HG03135 (cell line): ENCODE results near the gene CHMP2A.
A peak's percentile ranks its signal among the peaks of the same experiment; 100 is the strongest.
"Not testable (repeated sequence)": the region's sequence is repeated elsewhere in the genome, so short reads cannot be mapped to it uniquely, and the experiment has no call there.

ENCODE experiments used
- ATAC-seq: cut with Tn5 transposase; IDR thresholded peaks from one replicate; pipeline ENCODE4 v1.9.1; 2021; ENCODE audit warnings: mild to moderate bottlenecking, moderate library complexity; ENCODE audit not compliant: unreplicated experiment

CHMP2A gene

DNA sequence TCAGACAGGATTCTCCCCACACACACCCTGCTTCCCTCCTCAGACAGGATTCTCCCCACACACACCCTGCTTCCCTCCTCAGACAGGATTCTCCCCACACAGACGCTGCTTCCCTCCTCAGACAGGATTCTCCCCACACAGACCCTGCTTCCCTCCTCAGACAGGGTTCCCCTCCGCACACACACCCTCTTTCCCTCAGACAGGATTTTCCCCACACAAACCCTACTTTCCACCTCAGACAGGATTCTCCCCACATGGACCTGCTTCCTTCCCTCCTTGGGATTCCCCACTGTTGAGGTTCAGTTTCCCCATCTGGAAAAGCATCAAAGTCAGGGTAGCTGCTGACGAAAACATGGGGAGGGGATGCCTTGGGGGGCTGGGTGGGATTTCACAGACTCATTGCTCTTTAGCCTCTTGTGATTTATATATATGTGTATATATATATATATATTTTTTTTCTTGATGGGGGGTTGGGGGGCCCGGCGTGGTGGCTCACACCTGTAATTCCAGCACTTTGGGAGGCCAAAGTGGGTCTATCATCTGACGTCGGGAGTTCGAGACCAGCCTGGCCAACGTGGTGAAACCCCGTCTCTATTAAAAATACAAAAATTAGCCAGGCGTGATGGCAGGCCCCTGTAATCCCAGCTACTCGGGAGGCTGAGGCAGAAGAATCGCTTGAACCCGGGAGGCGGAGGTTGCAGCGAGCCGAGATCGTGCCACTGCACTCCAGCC, 12.1 kb downstream of the CHMP2A start:
- not testable (repeated sequence) for ATAC-seq

DNA sequence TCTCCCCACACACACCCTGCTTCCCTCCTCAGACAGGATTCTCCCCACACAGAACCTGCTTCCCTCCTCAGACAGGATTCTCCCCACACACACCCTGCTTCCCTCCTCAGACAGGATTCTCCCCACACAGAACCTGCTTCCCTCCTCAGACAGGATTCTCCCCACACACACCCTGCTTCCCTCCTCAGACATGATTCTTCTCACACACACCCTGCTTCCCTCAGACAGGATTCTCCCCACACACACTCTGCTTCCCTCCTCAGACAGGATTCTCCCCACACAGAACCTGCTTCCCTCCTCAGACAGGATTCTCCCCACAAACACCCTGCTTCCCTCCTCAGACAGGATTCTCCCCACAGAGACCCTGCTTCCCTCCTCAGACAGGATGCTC, 15.7 kb downstream of the CHMP2A start:
- not testable (repeated sequence) for ATAC-seq

DNA sequence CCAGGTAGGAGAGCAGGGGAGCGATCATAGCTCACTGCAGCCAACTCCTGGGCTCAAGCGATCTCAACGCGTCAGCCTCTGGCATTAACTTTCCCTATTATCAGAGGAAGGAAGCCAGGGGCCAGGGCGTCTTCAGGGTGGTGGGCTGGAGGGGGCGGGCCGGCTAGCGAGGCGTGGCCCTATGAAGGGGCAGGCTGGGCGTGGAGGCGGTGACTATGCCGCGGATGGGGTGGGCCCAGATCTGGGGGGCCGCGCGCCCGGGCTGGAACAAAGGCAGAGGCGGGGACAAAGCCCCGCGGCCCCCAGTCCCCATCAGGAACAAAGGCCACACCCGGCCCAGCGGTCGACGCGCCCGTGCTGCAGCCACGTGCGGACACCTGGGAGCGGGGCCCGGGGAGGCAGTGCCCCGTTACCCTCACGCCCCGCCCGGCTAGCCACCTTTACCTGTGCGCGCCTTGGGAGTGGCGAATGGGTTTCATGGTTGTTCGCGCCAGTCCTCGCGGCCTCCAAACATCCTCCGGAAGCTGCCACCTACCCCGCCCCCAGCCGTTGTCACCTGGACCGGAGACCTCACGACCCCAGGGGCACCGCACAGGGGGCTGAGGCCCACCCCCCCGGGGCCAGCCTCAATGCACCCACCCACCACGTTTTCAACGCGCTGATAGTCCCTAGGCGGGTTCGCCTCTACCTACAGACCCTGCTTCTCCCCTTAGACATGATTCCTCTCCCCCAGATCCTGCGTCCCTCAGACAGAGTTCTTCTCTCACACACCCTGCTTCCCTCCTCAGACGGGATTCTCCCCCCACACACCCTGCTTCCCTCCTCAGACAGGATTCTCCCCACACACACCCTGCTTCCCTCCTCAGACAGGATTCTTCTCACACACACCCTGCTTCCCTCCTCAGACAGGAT, 16.4 kb downstream of the CHMP2A start:
- no peak for ATAC-seq

DNA sequence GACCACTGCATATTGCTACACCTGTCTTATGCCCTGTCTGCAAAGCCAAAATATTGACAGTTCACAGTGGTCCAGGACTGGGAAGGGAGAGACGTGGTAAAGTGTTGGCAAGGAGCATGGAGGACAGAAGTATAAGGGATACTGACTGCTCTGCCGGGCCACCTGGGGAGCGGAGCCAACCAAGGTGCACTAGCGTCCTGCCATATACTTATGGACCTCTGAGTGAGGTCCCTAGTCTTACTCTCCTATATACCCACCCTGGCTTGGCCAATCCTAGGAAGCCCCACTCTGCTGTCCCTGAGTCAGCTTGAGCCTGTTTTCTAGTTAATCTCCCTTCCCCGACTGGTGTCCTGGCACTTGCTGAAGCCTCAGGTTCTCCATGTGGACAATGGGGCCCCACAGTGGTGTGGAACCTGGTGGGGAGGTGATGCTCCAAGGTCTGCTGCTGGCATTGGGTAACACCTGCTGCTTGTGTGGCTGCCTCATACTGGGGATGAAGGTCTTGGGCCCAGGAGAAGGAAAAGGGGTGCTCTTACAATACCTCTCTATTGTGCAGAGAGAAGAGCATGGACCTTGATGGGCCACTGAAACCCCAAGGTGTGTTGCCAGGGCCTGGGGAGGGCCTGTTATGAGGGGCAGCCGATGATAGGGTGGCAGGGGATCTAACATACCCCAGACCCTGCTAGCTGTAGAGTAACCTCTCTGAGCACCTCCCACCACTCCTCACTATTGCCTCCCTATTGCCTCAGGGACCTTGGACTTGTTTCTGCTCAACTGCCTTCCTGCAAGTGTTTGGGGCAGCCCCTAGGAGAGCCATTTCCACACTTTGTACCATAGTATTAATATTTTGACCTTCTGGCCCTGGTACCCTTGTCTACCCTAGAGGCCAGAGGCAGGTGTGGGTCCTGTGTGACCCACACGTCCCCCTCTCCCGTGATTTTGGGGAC, 17.8 kb downstream of the CHMP2A start:
- ATAC-seq, result no peak

DNA sequence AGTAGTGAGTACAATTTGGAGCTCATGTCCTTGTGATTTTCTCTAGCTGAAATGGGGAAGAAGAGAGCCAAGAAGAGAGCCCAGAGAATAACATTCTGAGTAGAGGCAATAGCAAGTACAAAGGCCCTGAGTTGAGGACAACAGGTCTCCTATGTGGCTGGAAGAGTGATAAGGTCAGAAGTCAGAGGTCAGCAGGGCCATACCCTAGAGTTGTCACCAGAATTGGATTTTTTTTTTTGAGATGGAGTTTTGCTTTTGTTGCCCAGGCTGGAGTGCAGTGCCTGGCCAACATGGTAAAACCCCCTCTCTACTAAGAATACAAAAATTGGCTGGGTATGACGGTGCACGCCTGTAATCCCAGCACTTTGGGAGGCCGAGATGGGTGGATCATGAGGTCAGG, 19.0 kb downstream of the CHMP2A start:
- ATAC-seq, result no peak

DNA sequence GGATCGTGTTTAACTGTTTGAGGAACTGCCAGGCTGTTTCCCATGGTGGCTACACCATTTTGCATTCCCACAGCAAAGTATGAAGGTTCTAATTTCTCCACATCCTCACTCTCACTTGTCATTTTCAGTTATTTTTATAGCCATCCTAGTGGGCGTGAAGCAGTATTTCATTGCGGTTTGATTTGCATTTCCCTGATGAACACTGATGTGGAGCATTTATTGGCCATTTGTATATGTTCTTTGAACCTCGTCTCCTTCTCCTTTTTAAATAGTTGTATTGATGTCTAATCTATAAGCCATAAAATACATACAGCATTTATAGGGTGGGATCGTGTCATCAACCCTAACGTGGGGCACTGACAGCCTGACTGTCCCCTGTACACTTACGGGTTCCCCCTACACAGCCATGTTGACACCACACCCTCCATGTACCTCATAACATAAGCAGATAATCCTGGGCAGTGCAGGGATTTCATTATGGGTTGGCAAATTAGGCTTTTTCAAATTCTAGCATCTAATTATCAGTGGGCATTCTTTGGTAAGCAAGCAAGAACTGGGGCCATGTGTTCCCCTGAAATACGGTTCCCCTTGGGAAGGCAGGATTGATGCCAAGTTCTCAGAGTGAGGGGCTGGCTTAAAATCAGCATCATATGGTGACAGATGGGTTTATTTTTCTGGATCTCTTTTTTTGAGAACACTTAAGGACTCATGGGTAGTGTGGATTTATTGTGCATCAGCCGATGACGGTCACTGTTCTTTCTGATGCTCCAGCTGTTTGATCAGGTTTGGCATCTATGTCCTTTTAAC, 23.7 kb downstream of the CHMP2A start:
- ATAC-seq, result no peak

DNA sequence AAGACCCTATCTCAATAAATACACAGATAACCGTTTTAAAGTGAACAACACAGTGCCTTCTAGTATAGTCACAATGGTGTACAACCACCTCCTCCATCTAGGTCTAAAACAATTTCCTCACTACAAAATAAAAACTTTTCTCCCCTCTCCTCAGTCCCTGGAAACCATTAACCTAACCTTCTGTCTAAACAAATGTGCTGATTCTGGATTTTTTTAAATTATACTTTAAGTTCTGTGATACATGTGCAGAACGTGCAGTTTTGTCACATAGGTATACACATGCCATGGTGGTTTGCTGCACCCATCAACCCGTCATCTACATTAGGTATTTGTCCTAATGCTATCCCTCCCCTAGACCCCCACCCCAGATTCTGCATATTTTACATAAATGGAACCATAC, 25.5 kb downstream of the CHMP2A start:
- ATAC-seq, result no peak

DNA sequence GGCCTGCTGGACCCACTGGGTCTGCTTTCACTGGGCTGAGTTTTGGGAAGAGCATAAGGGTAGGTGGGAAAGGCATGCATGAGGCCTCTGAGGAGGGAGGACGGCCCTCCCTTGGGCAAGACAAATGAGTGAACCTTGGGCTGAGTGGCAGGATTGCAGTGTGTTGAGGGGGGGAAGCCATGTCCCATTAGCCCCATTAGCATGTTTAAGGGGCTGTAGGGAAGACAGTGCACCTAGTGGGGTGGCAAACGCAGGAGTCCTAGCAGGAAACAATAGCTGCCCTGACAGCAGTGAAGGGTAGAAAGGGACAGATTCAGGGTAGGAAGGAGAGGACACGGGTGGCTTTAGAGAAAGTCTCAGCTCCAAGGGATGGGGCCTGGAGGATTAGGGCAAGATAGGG, 32.2 kb downstream of the CHMP2A start:
- ATAC-seq, result no peak

DNA sequence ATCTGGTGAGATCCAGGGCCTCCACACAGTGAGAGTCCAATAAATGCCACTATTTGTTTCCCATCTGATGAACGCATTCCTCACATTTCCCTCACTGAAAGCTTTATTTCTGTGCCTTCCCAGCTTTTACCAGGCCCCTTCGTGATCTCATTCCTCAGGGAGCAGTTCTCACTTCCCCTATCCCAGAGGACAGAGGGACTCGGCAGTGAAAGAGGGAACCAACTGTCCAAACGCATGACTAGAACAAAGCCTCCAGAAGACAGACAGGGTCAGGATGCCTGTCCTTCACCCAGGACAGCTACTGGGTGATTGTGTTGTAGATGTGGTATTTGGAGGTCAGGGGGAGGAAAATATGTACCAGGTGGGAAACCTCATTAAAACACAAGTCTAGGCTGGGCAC, 33.3 kb downstream of the CHMP2A start:
- no peak for ATAC-seq

DNA sequence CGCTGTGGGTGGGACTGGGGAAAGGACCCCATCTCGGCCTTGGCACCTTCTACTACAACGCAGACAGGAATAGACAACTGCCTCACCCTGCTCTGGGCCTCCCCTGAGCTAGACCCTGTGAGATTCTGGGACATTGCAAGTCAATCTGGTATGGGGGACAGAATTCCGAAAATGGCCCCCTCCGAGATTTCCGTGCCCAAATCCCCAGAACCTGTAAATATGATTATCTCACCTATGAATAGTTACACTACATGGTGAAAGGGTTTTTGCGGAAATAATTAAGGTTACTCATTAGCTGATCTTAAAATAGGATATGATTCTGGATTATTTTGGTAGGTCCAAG, 34.7 kb downstream of the CHMP2A start:
- ATAC-seq, result no peak

DNA sequence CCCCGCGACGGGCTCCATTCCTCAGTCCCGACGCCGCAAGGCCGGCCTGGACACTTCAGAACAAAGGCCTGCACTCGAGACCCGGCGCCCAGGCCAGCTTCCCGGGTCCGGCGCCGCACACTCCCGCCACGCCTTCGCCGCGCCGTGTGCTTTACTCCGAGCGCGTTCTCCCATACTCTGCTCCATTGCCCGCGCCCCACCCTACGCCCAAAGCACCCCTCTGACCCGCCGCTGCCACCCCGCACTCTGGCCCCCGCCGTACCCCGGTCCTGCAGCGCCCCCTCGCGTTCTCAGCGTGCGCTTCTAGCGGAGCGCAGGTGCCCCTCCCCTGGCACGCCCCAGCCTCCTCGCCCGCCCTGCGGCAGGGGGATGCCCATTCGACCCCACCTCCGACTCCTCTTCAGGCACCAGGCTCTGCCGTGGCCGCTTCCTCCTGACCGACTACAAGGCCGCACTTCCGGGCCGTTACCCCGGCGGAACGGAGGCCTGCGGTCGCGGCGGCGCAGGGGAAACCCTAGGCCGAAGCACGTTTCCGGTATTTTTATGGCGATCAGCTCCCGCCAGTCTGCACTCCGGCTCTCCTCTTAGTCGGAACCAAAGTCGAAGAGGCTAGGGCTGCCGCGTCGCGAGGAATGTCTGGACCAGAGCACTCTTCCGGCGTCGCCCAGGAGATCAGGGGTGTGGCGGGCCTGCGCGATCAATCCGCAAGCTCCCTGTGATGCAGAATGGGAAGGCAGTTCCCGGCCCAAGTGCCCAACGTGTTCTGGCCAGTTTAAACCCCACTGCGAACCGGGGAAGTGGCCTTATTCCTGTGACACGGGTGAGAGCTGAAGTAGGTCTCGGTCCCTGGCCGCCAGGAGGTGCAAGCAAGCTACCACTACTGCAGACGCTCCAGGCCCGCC, 35.3 kb downstream of the CHMP2A start, which contains the start of gene ZBTB45:
Gene ZBTB45 (minus strand): TSS at position 456 of the 902 bp plus-strand sequence. CDS start 2,137 bp downstream, outside the sequence.
- ATAC-seq, result peak; percentile 82

DNA sequence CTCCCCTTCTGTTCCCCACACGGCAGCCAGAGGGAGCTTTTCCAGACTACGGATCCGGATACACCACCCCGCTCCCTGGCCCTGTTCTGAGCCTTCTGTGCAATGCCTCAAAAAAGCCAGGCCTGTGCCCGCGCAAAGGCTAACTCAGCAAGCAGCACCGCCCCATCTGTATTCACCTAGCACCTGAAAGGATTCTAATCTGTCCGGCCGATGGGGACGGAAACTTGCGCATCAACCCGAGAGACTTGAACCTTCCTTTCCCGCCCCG, 35.9 kb downstream of the CHMP2A start:
- ATAC-seq, result no peak

DNA sequence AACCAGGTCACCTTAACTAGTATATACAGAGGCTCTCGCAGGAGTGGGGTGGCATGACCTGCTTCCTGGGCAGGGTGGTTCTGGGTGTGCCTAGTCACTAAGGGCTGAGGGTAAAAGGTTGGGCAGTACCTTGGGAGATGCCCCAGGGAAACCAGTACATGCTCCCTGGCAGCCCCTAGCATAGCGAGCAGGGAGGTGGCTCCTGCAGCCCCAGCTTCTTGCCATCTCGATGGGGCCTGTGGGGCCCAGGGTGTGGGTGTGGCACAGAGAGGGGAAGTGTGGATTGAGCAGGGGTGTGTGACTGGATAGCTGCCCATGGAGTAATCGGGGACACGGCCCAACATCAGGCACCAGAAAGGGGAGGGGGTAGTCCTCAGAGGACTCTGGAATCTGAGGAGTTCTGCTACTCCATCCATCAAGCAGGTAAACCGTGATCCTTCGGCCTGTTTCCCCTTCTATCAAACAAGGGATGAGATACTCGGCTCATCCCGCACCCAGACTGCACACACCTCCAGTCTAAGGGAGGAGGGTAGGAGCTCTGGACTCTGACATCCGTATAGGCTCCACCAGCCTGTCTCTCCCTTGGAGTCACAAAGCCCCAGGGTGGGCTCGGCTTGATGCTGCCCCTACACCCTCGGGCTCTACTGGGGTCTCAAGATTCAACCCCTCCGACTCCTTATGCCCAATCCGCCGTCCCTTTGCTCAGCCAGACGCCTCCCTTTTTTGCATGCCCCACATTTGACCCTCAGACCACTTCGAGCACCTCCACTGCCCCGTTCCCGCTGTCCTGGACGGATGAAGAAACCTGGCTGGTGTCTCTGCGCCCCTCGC, 36.4 kb downstream of the CHMP2A start:
- ATAC-seq, result no peak

DNA sequence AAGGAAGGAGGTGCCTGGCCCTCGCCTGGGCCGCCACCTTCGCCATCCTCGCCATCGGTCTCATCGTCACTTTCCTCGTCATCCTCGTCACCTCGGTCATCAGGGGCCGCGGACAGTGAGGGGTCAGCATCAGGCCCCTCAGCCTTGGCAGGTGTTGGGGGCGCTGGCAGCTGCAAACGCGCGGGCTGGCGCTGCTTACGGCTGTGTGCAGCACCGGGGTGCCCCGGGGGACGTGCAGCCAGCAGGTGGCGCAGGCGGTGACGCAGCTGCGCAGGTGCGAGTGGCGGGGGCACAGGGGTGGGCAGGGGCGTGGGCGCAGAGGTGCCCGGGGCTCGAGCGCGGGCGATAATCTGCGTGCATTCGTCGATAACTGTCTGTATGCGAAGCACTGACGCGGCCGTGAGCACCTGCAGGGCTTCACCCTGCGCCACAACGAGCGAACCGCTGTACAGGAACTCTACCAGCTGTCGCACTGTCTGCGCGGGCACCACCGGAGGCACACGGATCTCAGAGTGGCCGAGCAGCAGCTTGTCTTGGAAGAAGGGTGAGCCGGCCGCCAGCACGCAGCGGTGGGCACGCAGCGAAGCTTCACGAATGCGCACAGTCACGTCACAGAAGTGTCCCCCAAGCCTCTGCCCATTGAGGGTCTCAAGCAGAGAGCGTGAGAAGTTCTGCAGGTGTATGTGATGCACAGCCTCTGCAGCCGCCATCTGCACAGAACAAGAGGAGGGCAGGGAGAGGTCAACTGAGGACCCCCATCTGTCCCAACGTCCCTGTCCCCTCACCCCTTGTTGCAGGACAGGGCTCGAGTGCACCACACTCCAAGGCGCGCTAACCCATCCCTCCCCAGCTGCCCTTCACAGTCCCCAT, 37.7 kb downstream of the CHMP2A start:
- no peak for ATAC-seq

DNA sequence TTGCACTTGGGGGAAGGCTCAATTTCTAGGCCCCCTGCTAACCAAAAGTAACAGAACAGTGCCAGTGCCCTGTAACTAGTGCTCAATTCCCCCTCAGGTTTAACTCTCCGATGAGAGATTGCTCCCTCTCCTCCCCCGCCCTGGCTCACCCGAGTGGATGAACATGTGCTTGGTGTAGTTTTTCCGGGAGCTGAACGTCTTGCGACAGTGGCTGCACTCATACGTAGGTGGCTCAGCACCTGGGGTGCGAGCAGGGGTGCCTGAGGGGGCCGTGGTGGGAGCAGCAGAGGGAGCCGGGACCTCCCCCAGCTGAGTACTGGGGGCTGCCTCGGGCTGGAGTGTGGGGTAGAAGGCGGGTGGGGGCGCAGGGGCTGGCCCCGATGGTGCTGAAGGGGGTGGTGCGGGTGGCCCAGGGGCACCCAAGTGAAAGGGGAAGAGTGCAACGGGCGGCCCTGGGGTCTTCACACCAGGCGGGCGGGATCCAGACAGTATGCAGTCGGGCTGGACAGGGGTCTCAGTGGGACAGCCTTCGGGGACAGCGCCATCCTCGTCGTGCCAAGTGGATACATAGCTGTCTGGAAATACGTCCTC, 38.6 kb downstream of the CHMP2A start:
- no peak for ATAC-seq

DNA sequence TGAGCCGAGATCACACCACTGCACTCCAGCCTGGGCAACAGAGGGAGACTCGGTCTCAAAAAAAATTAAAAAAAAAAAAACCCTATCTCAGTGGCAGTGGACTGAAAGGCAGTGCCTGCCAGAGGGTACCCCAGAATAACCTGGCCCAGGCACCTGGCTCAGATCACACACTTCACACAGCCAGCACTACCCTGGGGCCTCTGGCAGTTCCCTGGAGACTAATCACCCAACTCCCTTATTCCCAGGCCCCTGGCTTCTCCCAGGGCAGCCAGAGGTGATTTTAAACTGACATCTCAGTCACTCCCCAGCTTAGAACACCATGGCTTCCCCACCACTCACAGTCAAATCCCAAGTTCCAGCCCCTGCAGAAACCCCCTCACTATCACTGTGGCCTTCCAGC, 39.6 kb downstream of the CHMP2A start:
- ATAC-seq, result no peak

DNA sequence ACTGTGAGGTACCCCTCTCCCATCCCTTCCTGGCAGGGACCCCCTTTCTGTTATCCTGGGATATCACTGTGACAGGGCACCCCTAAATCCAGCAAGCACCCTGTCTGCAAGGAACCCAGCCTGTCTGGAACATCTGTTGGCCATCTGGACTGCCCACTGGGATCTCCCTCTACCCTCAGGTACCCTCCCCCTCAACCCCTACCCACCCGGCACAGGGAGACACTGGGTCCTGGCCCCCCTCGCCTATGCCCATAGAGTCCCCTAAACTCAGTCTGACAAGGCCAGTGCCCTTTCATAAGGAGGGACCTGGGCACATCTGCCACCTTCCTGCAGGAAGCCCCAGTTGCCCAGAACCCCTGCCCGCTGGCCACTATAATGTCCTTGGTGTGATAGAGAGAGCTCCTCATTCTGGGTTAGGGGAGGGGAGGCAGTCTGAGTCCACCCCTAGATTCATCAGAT, 40.3 kb downstream of the CHMP2A start:
- no peak for ATAC-seq
